ENCODE data around the gene AKAP5. TPM values are rescaled to one million over a fixed set of nuclear protein-coding genes. Genes with fewer than 3 reads are reported as not detected.

The AKAP5 gene
- total and polyA plus RNA-seq, 2 experiments from 2014 or later = 1.0 to 3.4 TPM

- Histone ChIP-seq H3K9me2 (ENCODE audit: insufficient read depth) (no peaks in the 10 kb centered on the region), H3K79me2 (replicated peaks; ENCODE audit: insufficient read depth) (no peaks in the 10 kb centered on the region), H3K4me3 (no peak overlapping the region), H3K27me3 (ENCODE audit: insufficient read depth) (no peaks in the 10 kb centered on the region), H4K20me1 (replicated peaks; ENCODE audit: insufficient read depth) (peaks cover 18% of the 10 kb centered on the region), H3K36me3 (ENCODE audit: insufficient read depth) (peaks cover 77% of the 10 kb centered on the region), H3F3A (replicated peaks; ENCODE audit: low read depth) (peaks cover 11% of the 10 kb centered on the region; the same call in 1 of the 2 replicates), H3K4me2 (no peak overlapping the region), H3K27ac (ENCODE audit: low read depth) (peak overlapping the region; percentile 30; the same call in 1 of the 2 replicates), H2AFZ (no peak overlapping the region), H3K4me1 (ENCODE audit: insufficient read depth) (no peaks in the 10 kb centered on the region)
- H3K27me3 Mint-ChIP-seq (ENCODE audit: insufficient read depth, low read depth, poor library complexity) = peaks cover 2% of the 10 kb centered on the region
- H3K4me3 Mint-ChIP-seq = no peak overlapping the region
- no peak for DNase-seq (ENCODE audit: low spot score)
- ATAC-seq = no peak
- no peak for TF ChIP-seq JUNB (IDR thresholded peaks at IDR 0.05; ENCODE audit: unreplicated experiment)
- no peak for TF ChIP-seq EZH2phosphoT487 (IDR thresholded peaks at IDR 0.05; ENCODE audit: unreplicated experiment)
- no peak for TF ChIP-seq STAT1 (IDR thresholded peaks at IDR 0.05; ENCODE audit: unreplicated experiment)
- TF ChIP-seq ZNF462 (CRISPR knock-in tag; IDR thresholded peaks at IDR 0.05) = no peak
- no peak for TF ChIP-seq CTCF (conservative IDR thresholded peaks at IDR 0.05; ENCODE audit: low read depth in 2 of 2)
- TF ChIP-seq ZNF331 (CRISPR knock-in tag; IDR thresholded peaks at IDR 0.05; ENCODE audit: low read depth) = no peak
- no peak for TF ChIP-seq ZNF114 (CRISPR knock-in tag; IDR thresholded peaks at IDR 0.05)
- no peak for TF ChIP-seq ETS1 (IDR thresholded peaks at IDR 0.05)
- TF ChIP-seq CREB1 (CRISPR knock-in tag; IDR thresholded peaks at IDR 0.05; ENCODE audit: low read depth) = no peak
- TF ChIP-seq NANOG (IDR thresholded peaks at IDR 0.05; ENCODE audit: borderline replicate concordance) = no peak
- no peak for TF ChIP-seq REST (IDR thresholded peaks at IDR 0.05; ENCODE audit: unreplicated experiment)
- TF ChIP-seq EZH2 (IDR thresholded peaks at IDR 0.05; ENCODE audit: low read depth, unreplicated experiment) = no peak
- TF ChIP-seq POLR2AphosphoS5 (IDR thresholded peaks at IDR 0.05; ENCODE audit: low read depth) = no peak
- H3K27ac Mint-ChIP-seq = peak overlapping the region; percentile 86
- H3K9me3 Mint-ChIP-seq = no peaks in the 10 kb centered on the region
- H3K36me3 Mint-ChIP-seq (ENCODE audit: low read depth) = peaks cover 85% of the 10 kb centered on the region
- no peaks in the 10 kb centered on the region for H3K4me1 Mint-ChIP-seq
Measured at GRCh38 chr14:64444984-64445845, 20.1 kb upstream of the AKAP5 start.
